Cardiac fibroblast (primary cell): ENCODE results near the gene CENPP.
A peak's percentile ranks its signal among the peaks of the same experiment; 100 is the strongest.

Experiments used
- DNase-seq, 2 donors: peaks; one replicate each; pipeline versions ENCODE4 v3.0.0 to v3.0.0-alpha.2; 2010; ENCODE audit warnings: low read depth in 2 of 2
- H3K4me3 ChIP-seq, 2 donors: replicated peaks in 1 of 2; 1 replicate in 1 of 2; 2 replicates in 1 of 2; pipeline ENCODE4 v1.5.1; 2011; ENCODE audit warnings: low read depth in 2 of 2, low read length in 2 of 2, mild to moderate bottlenecking in 2 of 2, moderate library complexity in 1 of 2
- CTCF ChIP-seq: IDR thresholded peaks from one replicate; pipeline ENCODE4 v1.5.1; 2011; ENCODE audit warnings: low read depth, mild to moderate bottlenecking, low read length, inconsistent platforms

The CENPP gene

GRCh38 chr9:92345582-92345981 lies 19.8 kb downstream of the CENPP start:
- DNase-seq, result no peak
- no peak overlapping the region for H3K4me3 ChIP-seq
- TF ChIP-seq CTCF, result no peak

DNA sequence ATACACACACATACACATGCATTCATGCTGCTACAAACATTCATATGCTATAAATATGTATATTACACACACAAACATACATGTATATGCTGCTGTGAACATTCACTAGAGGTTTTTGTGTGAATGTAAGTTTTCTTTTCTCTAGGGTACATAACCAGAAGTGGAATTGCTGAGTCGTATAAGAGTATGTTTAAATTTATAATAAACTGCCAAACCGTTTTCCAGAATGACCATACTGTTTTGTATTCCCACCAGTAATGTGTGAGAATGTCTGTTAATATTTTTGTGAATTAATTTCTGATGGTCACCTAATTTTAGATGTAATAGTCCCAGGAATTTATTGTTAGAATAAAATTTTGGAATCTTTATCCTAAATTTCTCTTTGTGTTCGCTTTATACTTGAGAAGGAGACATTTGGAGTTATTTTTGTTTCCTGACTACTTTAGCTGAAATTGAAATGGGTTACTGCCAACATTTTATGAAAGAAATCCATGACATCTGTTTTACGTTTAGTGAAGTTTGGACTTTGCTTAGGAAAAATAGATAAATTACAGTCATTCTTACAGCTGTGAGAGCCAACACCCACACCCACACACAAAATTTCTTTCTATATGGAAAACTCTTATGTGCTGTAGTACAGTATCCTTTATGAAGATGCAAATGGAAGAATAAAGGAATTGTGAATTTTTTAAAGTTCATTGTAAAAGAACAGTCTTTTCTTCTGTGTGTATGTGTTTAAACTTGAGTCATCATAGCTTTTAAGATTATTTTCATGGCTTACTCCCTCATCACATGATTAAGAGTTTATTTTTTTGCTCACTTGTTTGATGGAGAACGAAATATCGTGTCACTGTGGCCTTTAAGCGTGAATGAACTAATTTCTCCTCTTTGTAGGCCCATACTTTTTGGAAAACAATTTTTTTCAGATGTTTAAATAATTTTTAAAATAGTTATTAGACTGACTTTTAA lies 24.3 kb downstream of the CENPP start:
- no peak overlapping the region for H3K4me3 ChIP-seq

GRCh38 chr9:92350740-92351133 lies 25.0 kb downstream of the CENPP start:
- peak in 1 of 2 donors; percentile 36 for DNase-seq
- TF ChIP-seq CTCF, result no peak
- H3K4me3 ChIP-seq, result no peak overlapping the region

More for the DNA sequence above, 24.3 kb downstream of the CENPP start:
- DNase-seq, result peak; percentile 36 to 77
- no peak for TF ChIP-seq CTCF

DNA sequence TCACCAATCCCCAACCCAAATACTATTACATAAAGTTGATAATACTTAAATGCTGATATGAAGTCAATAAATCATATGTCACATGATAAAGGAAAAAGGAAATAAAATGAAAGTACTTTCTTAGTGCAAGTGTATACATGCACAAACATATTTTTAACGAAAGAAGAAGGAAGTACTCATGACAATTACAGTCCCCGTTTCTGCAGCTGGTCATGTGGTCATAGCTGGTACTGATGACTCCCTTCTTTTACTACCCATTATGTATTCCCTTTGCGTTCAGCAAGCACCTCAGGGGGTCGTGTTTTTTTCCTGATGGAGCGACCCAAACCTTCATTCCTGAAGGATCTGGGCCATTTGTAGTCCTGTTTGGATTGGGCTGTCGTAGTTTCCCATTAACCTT lies 27.3 kb downstream of the CENPP start:
- no peak overlapping the region for H3K4me3 ChIP-seq
- no peak for DNase-seq
- no peak for TF ChIP-seq CTCF

- peak in 1 of 2 donors; percentile 62 for DNase-seq
- no peak for TF ChIP-seq CTCF
- H3K4me3 ChIP-seq, result no peak overlapping the region
Observed at GRCh38 chr9:92359394-92359995, 33.7 kb downstream of the CENPP start.

GRCh38 chr9:92360083-92360482 lies 34.3 kb downstream of the CENPP start:
- TF ChIP-seq CTCF, result no peak
- DNase-seq, result no peak
- no peak overlapping the region for H3K4me3 ChIP-seq
